GM13977 (cell line): ENCODE measurements around the gene MPC1.

Experiments used
- DNase-seq: peaks from one replicate; pipeline ENCODE4 v3.0.0; 2012; ENCODE audit warnings: low spot score
- in situ Hi-C: fragments of 300-500 bp; cut with MboI; formaldehyde crosslinking; loops from one replicate; pipeline ENCODE4 v1.12.0; 2022; ENCODE audit warnings: low sequenced_read_pairs, low pct_unique_long_range_greater_than_20kb, mixed read lengths, inconsistent platforms; ENCODE audit not compliant: unreplicated experiment
- TF ChIP-seq, protein P1 (sequence below): IDR thresholded peaks from 2 replicates; pipeline ENCODE4 v1.5.1; 2012; ENCODE audit warnings: mild to moderate bottlenecking, control low read depth; ENCODE audit not compliant: insufficient read depth; ENCODE audit errors: extremely low read depth, missing control alignments

MPC1 gene

DNA sequence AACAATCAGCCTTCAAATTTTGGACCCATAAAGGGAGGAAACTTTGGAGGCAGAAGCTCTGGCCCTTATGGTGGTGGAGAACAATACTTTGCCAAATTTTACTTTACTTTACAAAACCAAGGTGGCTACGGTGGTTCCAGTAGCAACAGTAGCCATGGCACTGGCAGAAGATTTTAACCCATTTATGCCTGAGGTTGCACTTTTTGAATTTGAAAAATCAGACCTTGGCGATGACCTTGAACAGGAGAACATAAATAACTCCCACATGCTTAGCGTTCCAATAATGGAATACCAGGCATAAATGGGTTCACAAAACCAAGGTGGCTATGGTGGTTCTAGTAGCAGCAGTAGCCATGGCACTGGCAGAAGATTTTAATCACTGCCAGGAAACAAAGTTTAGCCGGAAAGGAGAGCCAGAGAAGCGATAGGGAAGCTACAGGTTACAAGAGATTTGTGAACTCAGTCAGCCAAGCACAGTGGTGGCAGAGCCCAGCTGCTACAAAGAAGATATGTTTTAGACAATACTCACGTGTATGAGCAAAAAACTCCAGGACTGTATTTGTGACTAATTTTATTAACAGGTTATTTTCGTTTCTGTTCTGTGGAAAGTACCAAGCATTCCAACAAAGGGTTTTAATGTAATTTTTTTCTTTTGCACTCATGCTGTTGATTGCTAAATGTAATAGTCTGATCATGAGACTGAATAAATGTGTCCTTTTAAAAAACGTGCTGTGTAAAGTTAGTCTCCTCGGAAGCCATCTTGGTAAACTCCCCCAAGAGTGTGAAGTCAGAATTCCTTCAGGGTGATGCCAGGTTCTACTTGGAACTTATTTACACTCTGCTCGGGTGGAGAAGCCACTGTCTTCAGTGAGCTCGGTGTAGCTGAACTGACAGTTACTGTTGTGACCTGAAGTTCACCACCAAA is 47.1 kb downstream of the MPC1 start:
- in situ Hi-C loops = no loop called here
- TF ChIP-seq, protein P1, sequence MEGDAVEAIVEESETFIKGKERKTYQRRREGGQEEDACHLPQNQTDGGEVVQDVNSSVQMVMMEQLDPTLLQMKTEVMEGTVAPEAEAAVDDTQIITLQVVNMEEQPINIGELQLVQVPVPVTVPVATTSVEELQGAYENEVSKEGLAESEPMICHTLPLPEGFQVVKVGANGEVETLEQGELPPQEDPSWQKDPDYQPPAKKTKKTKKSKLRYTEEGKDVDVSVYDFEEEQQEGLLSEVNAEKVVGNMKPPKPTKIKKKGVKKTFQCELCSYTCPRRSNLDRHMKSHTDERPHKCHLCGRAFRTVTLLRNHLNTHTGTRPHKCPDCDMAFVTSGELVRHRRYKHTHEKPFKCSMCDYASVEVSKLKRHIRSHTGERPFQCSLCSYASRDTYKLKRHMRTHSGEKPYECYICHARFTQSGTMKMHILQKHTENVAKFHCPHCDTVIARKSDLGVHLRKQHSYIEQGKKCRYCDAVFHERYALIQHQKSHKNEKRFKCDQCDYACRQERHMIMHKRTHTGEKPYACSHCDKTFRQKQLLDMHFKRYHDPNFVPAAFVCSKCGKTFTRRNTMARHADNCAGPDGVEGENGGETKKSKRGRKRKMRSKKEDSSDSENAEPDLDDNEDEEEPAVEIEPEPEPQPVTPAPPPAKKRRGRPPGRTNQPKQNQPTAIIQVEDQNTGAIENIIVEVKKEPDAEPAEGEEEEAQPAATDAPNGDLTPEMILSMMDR = no peak
- DNase-seq = no peak

DNA sequence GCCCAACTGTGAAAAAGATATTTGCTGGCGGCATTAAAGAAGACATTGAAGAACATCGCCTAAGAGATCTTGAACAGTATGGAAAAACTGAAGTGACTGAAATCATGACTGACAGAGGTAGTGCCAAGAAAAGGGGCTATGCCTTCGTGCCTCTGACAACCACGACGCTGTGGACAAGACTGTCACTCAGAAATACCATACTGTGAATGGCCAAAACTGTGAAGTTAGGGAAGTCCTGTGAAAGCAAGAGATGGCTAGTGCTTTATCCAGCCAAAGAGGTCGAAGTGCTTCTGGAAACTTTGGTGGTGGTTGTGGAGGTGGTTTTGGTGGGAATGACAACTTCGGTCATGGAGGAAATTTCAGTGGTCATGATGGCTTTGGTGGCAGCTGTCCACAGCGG is 47.9 kb downstream of the MPC1 start:
- TF ChIP-seq, protein P1 = no peak
- in situ Hi-C loops = no loop called here
- DNase-seq = no peak

DNA sequence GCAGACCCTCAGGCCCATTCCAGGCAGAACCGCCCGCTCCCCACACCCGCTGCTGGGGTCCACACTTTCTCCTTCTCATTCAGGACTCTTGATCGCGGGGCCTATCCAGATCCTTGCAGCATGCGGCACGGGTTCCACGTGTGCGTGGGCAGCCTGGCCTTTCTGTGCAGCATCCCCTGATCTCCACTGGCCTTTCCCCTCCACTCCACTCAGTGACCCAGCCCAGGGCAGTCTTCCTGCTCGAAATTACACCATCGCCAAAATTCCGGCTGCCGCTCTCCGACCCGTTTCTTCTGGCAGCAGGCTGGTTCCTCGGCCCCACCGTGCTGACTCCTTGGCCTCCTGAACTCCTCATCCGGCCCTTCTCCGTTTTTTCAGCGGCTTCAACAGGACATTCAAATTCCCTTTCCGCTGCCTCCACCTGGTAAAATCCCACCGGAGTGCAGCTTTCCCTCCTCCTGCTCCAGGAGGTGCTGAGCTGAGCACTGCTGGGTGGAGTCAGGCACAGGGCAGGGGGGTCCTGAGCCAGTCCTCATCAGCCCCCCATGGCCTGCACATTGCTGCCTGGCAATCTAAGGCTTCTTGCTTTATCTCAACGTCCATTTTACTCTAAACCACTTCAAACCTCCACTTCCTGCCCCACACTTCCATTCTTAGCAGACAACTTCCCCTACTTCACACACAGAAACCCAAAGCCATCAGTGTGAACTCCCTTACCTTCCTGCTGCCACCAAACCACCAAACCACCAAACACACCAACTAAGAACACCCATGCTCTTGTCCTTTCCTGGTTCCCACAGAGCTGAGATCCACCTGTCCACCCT is 49.4 kb downstream of the MPC1 start:
- DNase-seq = peak; percentile 75
- in situ Hi-C loops = no loop called here
- TF ChIP-seq, protein P1 = no peak

DNA sequence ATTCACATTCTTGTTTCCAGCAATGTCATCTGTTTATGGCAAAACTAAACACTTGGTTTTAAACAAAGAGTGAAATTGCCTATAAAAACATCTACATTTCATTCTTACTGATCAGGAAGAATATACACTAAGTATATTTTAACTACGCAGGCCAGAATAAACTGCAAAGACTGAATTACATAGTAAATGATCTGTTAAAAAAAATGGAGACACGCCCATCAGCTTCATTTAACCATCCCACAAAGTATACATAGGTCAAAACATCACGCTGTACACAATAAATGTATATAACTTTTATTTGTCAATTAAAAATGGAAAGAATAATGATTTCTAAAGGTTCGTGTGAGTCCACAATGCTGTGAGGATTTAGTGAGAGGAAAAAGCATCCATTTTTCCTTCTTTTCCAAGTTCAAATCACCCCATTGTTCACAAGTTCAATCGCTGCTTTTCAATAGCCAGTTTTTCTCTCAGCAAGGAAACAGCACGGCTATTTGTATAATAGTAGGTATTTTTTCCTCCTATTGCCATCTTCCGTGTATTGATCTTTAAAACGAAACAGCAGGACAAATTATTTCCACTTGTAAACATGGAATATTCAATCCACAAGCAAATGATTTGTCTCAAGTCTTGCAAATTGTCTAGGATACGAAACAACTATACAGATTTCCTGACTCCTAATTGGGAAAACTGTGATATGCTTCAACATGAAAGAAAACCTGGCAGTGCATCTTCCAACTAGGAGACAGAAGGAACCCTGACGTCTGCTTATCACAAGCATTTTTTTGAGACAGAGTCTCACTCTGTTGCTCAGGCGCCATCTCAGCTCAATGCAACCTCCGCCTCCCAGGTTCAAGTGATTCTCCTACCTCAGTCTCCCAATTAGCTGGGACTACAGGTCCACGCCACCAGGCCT is 51.0 kb downstream of the MPC1 start:
- in situ Hi-C loops = no loop called here
- DNase-seq = no peak
- TF ChIP-seq, protein P1 = no peak

DNA sequence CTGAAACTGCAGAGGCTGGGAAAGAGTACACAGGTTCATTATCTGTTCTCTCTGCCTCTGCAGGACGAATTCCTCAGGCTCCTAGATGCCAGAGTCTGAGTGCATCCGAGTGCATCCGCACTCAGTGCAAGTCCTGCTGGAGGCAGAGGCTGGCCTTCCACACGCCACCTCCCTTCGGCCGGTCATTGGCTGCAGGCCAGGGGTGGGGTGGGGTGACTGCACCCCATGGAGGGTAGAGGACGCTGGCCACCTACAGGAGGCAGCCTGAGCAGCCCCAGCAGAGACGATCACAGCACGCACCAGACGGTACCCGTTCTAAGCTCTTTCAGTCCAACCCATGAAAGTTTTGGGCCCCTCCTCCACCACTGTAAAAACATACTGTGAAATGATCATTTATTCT is 52.1 kb downstream of the MPC1 start:
- TF ChIP-seq, protein P1 = no peak
- in situ Hi-C loops = no loop called here
- DNase-seq = no peak

DNA sequence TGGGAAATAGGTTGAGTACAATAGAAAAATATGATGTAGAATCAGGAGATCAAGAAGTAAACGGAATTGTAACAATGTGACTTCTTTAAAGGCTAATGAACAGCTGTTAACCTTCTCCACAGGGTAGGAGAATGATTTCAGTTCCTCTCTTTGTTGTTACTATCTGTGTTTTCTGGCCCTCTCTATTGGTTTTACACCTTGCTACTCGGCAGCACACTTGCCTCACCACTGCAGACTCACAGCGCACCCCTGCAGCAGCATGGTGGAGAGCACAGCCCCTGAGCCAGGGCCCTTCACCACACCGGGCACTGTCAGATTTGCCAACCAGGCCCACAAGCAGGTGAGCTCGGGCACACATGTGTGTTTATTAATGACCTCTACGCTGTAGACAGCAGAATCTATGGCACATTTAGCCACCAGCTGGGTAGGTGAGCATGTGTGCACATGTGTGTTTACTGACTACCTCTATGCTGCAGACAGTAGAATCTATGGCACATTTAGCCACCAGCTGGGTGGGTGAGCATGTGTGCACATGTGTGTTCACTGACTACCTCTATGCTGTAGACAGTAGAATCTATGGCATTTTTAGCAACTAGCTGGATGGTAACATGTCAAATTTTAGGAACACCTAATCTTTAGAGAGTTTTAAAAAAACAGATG is 57.2 kb downstream of the MPC1 start:
- in situ Hi-C loops = loop anchor here (10.0 kb wide), 1 partner anchor 59 kb away; the partner anchor contains the start of gene MPC1
- TF ChIP-seq, protein P1 = no peak
- DNase-seq = peak; percentile 58
